ENCODE data around the gene TEDC2.
"Not testable (repeated sequence)": the region's sequence is repeated elsewhere in the genome, so short reads cannot be mapped to it uniquely, and the experiment has no call there.

Gene TEDC2, protein sequence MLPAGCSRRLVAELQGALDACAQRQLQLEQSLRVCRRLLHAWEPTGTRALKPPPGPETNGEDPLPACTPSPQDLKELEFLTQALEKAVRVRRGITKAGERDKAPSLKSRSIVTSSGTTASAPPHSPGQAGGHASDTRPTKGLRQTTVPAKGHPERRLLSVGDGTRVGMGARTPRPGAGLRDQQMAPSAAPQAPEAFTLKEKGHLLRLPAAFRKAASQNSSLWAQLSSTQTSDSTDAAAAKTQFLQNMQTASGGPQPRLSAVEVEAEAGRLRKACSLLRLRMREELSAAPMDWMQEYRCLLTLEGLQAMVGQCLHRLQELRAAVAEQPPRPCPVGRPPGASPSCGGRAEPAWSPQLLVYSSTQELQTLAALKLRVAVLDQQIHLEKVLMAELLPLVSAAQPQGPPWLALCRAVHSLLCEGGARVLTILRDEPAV

DNA sequence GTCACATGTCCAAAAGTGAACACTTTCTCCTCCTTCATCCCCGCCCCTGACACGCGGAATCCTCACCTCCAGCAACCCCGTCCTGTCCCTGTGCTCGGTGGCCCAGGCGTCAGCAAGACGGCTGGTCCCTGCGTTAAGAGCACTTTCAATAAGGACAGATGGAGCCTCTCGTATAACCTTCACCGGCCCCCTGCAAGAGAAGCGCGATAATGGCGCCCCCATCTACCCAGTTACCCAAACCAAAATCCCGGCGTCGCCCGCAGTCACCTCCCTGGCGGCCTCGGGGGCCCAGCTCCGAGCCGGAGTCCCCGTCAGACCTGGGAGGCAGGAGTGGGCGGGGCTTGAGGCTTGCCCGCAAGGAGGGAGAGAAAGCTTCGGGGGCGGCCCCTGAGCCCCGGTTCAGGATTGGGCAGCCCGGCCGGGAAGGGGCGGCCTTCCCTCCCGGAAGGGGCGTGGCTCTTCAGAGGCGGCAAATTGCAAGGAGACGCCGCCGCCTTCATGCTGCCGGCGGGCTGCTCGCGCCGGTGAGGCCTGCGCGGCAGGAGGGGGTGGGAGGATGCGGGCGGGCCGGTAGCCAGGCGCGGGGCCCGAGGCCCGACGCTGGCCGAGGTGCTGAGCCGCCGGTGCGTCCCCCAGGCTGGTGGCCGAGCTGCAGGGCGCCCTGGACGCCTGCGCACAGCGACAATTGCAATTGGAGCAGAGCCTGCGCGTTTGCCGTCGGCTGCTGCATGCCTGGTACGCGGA, at the start of gene TEDC2:
TSS of gene TEDC2 (plus strand) at position 463 of the 744 bp plus-strand sequence. CDS start at position 499, 36 bp downstream.
- in situ Hi-C loops (cut with MboI; ENCODE audit: low sequenced_read_pairs) = no loop called here

DNA sequence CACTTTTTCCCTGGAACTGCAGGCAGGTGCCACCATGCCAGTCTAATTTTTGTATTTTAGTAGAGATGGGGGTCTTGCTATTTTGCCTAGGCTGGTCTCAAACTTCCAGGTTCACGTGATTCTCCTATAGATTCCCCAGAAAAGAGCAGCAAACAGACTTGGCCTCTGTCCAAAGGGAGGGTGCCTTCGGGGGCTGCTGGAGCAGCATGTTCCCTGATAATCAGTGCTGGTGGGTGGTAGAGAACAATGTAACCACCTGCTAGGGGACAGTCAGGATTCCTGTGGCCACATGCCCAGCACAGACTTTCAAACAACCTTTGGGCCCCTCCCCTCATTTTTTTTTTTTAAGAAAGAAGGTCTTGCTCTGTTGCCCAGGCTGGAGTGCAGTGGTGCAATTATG, 44.8 kb upstream of the TEDC2 start:
- in situ Hi-C loops (cut with MboI; ENCODE audit: low sequenced_read_pairs) = no loop called here

DNA sequence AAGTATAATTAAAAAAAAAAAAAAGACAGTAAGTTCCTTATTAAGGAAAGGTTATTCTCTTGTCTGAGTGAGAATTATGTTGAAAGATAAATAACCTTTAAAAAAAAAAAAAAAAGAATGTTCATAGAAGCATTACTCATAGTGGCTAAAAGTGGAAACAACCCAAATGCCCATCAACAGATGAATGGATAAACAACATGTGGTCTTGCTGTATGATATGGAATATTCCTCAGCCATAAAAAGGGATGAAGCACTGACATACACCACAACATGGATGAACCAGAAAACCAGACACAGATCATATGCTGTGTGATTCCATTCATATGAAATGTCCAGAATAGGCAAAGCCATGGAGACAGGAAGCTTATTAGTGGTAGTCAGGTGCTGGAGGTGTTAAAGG, 39.9 kb upstream of the TEDC2 start:
- in situ Hi-C loops (cut with MboI; ENCODE audit: low sequenced_read_pairs) = no loop called here

DNA sequence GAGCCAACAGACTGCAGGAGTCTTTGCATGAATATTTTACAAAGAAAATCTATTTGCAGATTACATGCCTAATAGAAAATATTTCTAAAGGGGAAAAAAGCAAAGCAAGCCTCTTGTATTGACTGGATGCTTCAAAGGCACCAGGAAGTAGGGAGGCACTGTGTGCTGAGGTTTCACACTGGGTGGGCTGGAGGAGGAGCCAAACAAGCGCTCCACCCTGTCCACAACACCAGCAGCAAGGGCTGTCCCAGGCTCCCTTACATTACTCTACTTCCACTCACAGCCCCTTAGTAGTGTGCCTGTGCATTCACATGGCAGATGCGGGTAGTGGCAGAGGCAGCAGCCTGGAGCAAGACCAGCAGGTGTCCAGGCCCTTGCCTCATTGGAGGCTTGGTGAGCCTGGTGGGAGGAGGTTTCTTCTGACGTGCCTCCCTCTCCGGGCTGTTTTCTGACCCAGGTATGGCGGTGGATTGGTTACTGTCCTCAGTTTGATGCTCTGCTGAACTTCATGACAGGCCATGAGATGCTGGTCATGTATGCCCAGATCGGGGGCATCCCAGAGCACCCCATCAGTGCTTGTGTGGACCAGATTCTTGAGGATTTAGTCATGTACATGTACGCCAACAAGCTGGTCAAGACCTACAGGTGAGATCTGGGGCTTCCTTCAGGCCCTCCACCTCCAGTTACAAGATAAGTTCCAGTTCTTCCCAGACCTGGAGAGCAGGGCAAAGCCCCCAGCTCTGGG, 37.6 kb upstream of the TEDC2 start:
- in situ Hi-C loops (cut with MboI; ENCODE audit: low sequenced_read_pairs) = no loop called here

DNA sequence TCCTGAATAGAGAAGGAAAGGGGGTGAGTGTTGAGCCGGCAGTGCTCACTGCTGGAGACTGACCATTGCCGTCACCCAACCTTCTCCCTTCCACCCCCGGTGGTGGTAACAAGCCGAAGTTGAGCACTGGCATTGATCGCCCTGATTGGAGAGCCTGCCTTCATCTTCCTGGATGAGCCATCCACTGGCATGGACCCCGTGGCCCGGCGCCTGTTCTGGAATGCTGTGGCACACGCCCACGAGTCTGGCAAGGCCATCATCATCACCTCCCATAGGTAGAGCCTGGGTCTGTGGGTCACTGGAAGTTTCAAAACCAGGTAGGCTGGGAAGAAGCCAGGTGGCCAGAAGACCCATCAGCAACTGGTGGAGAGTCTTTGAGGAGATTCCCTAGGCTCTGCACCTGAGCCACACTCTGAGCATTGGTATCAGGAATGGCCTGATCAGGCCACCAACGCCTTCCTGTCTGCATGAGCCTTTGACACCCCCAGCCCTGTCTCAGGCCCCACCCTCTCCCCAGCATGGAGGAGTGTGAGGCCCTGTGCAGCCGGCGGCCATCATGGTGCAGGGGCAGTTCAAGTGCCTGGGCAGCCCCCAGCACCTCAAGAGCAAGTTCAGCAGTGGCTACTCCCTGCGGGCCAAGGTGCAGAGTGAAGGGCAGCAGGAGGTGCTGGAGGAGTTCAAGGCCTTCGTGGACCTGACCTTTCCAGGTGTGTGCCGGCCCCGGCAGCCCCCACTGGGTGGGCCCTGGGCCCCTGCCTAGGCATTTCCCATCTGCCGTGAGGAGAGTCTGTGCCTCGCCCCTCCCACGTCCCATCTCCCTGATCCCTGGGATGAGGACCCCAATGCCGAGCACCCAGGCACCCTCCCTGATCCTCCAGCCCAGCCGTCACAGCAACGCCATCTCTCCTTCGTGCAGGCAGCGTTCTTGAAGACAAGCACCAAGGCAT, 35.6 kb upstream of the TEDC2 start:
- in situ Hi-C loops (cut with MboI; ENCODE audit: low sequenced_read_pairs) = no loop called here

DNA sequence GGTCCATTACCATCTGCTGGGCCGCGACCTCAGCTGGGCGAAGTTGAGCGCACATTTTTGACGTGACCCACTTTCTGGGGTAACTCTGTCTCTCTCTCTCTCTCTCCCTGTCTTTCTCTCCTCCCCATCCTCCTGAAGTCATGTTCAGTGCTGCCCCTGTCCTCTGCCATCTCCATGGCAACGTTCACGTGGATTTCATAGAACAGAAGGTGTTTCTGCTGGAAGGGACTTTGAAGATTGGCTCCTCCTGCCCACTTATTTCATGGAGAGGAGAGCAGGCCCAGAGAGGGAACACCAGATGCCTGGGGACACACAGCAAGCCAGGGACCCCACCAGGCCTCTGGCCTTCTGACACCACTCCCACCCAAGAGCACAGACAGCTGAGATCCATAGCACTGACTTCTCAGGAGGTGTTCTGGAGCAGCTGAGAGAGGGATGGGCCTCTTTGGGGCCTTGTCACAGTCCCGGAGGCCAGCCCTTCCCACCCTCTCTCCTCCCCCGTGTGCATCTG, 34.8 kb upstream of the TEDC2 start:
- in situ Hi-C loops (cut with MboI; ENCODE audit: low sequenced_read_pairs) = no loop called here

DNA sequence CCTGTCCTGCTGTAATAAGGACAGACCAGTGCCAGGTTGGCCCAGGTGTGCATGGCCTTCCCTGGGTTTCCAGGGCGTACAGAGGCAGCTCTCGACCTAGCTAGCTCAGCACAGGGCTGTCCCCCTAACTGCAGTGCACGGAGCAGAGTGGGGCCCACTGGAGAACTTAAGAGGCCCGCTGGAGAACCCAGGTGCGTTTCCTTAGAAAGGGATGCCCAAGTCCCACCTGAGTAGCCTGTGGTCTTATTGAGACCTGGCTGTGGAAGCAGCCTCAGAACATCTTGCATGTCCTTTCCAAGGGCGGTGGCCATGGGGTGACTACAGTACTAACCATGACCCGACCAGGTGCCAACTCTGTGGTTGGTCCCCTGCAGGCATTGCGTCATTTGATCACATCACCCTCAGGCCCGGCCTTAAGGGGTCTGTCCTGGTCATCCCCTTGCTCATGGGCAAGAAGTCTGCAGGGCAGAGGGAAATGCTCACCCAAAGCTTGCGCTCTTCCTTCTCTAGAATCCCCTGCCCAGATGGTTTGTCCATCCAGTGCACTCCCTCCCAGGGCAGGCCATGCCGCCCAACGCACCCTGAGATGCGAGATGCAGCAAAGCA, 34.0 kb upstream of the TEDC2 start:
- in situ Hi-C loops (cut with MboI; ENCODE audit: low sequenced_read_pairs) = no loop called here

DNA sequence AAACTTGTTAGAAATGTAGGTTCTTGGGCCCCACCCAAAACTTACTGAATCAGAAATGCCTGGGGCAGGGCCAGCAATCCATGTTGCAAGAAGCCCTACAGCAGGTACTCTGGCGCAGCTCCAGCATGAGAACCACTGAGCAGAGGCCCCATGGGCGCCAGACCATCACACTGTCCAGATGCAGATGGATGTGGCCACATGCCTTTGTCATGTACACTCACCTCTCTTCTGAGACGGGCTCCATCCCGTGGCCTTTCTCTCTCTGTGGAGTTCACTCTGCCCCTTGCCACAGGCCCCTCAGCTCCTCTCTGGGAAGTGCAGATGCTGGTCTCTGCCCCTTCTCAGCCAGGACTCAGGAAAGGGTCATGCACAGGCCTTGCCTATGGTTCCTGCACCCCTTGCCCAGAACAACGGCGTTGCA, 33.0 kb upstream of the TEDC2 start:
- in situ Hi-C loops (cut with MboI; ENCODE audit: low sequenced_read_pairs) = no loop called here

DNA sequence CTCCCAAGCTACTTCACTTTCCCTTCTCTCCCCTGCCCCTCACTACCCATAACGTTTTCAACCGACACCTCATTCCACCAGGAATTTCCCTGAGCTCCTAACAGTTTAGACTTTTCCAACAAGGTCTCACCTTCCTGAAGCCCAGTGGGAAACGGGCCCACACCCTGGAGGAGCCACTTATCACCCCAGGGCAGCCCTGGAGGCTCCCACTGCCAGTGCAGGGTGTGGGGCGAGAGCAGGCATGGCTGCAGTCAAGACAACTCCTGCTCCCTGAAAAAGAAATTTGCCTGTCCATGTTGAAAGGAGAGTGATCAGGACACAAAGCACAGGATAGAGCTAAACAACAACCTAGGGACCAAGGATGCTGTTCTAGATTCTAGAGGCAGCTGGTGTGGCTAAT, 32.4 kb upstream of the TEDC2 start:
- in situ Hi-C loops (cut with MboI; ENCODE audit: low sequenced_read_pairs) = no loop called here

DNA sequence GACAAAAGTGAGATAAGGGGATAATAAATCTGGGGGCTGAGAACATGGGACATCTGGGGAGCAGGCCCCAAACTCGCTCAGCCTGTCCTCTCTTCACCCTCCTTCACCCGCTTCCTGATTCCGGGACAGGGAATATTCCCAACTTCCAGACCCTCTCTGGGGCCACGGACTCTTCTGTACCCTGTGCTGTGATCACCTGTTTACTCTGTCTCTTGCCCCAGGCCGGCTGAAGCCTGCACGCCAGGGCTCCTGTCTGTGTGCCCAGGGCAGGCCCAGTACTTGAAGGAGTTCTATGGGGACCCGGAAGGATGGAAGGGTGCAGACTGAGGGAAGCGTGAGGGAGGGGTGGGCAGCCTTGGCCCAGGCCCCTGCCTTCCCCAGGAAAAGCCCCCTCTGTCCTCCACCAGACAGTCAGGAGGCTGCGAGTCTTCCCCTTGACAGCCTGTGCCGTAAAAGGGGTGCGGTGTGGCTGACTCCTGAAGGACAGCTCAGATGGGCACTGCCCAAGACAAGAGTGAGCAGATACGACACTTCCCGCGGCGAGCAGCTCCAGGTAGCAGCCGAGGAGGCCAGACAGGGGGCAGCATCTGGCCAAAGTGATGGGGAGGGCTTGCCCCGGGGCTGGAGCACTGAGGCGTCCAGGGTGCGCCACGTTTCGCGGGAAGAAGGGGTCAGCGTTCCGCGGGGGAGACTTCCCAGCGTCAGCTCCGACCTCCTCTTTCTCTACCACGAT, 31.7 kb upstream of the TEDC2 start:
- in situ Hi-C loops (cut with MboI; ENCODE audit: low sequenced_read_pairs) = no loop called here

DNA sequence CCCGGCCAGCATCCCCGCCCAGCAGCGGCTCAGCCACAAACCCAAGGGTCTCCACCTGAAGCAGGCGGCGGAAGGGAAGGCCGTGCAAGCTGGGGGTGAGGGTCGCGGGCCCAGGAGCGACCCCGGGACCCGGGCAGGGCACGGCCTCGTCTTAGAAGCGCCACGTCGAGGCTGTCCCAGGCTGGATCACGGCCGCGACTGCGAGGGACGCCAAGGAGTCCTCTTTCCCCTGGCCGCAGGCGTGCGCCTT, 31.2 kb upstream of the TEDC2 start:
- in situ Hi-C loops (cut with MboI; ENCODE audit: low sequenced_read_pairs) = no loop called here

DNA sequence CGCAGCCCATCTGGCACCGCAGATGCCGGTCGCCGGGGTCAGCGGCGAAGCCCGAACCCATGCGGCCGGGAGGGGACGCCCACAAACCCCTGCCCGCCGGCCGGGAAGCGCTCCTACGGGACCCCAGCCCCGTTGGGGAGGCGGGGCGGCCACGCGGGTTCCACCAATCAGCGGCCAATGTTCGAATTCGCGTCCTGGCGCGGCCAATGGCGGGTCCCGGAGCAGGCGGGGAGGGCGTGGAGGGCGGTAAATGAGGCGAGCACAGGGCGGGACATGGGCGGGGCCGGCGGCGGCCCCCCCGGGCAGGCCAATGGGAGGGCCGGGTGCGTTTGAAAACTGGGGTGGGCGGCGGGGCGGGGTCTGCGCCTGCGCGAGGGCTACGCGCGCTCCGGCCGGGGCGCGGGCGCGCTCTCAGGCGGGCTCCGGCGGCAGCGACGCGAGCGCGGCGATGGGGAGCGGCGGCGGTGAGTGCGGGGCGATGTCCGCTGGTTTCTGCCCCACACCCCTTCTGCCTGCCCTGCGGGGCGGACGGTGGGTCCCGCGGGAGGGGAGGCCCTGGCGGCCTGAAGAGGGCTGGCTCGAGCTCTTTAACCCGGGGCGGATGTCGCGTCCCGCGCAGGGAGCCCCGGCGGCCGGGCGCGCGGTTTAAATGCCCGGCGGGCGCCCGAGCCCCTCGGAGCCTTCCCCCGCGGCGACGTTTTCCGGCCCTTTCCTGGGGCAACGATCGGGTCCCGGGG, 30.7 kb upstream of the TEDC2 start, which contains the start of gene CCNF:
TSS of gene CCNF (plus strand) at position 414 of the 737 bp plus-strand sequence. CDS start at position 449, 35 bp downstream.
- in situ Hi-C loops (cut with MboI; ENCODE audit: low sequenced_read_pairs) = no loop called here

DNA sequence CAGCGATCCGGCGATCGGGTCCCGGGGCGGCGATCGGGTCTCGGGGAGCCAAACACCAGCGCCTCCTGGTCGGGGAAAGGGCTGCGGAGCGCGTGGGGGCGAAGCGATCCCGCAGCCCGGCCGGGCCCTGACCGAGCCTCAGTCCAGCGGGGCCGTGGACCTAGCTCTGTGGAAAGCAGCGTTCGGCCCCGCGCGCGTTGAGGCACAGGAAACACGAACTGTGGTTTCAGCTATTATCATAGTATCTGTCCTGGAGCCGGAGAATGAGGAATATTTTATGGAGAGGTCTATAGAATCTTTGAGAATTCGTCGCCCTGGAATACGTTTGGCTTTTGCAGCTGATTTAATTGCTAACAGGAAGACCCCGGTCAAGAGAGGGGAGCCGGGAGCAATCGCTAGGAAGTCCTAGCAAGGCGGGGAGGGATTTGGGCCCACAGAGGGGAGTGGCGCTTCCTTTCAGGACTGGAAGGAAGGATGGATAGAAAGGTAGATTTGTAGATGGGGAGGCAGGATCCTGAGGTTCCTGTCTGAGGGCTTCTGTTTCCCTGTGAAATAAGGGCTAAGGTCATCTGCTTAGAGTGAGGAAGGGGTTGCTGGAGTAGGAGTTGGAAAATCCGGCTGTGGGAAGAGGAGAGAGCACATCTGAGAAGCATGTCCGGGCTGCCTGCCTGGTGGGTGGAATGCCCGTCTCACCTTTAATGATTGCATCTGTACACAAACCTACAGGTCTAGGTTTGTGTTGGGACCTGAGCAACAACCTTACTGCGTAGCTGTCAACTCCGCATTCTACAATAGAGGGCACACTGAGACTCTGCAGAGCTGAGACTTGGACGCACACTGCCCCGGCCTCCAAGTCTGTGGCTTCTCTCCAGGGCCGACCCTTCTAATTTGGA, 29.9 kb upstream of the TEDC2 start:
- in situ Hi-C loops (cut with MboI; ENCODE audit: low sequenced_read_pairs) = no loop called here

DNA sequence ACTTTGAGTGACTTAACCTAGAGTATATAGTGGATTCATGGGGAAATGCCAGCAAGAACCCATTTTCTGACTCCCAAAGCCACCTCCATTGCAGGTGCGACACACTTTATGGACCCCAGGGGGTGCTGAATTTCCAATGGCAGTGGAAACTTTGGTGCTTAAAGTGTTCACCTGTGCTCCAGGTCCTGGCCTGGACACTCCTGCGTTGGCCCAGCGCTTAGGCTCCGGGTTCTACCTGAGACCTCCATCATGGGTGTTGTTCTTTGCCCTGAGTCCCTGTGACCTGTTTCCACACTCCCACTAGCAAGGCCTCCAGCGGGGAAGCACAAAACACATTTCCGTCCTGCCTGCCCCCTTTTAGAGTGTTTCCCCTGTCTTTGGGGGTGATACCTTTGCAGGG, 27.6 kb upstream of the TEDC2 start:
- in situ Hi-C loops (cut with MboI; ENCODE audit: low sequenced_read_pairs) = no loop called here

DNA sequence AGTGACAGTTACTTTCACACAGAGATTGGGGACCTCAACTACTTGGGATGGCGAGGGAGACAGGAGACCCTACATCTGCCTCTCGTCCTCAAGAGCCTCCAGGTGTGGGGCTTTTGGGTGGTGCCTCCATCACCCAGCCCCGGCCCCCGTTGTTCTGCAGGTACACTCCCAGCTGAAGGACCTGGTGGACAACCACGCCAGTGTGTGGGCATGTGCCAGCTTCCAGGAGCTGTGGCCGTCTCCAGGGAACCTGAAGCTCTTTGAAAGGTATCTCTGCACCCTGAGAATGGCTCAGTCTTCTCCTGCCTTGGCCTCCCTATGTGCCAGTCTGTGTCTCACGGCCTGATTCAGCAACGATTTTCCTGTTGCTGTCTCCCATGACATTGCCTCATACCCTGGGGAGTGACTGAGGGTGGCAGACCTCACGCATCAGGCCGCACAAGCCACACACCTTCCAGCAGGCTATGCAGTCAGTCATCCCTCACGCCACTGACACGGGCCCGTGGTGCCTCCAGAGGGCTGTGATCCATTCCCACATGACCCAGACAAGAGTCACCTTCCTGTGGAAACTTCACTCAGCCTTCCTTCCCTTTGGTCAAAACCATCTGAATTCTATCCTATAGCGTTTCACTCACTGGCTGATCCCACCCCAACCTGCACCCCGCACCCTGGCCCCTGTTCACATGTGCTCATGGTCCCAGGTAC, 27.0 kb upstream of the TEDC2 start:
- in situ Hi-C loops (cut with MboI; ENCODE audit: low sequenced_read_pairs) = no loop called here

DNA sequence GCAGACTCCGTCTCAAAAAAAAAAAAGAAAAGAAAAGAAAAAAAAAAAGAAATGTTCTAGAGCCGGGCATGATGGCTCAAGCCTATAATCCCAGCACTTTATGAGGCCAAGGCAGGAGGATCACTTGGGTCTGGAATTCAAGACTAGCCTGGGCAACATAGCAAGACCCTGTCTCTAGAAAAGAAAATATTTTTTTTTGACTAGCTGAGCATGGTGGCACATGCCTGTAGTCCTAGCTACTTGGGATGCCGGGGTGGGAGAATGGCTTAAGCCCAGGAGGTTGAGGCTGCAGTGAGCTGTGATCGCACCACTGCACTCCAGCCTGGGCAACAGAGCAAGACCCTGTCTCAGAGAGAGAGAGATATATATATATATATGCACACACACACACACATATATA, 24.7 kb upstream of the TEDC2 start:
- in situ Hi-C loops (cut with MboI; ENCODE audit: low sequenced_read_pairs) = not testable (repeated sequence)

DNA sequence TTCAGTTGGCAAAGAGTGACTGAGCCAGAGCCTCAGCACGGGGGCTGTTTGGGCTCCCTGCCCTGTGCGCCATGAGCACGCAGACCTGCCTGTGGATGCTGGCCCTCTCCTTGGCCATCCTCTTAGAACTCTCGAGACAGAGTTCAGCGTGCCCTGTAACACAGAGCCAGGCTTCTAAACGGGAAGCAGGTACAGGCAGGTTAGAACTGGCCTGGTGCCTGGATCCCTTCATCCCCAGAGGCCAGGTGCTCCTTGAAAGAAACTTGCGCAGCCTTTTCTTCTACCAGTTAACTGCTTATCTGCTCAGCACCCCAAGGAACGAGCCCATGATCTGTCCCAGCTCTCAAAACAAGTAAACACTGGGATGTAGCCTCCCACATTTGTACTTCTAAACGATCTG, 23.8 kb upstream of the TEDC2 start:
- in situ Hi-C loops (cut with MboI; ENCODE audit: low sequenced_read_pairs) = no loop called here

Data from HL-60/S4 (cell line).